ENCODE results near the gene CACNA1I.

CACNA1I gene

DNA sequence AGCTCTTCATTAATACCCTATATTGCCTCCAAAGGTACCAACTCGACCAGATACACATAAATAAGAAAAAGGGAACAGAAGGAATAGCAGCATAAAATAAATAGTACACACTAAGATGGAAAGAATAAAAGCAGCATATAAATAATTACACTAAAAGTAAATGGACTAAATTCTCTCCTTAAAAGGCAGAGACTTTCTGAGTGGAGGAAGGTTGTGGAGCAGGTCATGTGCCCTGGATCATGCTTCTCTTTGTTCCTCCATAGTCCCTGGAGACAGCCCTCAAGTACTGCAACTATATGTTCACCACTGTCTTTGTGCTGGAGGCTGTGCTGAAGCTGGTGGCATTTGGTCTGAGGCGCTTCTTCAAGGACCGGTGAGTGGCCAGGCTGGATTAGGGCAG is 101.4 kb downstream of the CACNA1I start:
- DNase-seq = no peak

DNA sequence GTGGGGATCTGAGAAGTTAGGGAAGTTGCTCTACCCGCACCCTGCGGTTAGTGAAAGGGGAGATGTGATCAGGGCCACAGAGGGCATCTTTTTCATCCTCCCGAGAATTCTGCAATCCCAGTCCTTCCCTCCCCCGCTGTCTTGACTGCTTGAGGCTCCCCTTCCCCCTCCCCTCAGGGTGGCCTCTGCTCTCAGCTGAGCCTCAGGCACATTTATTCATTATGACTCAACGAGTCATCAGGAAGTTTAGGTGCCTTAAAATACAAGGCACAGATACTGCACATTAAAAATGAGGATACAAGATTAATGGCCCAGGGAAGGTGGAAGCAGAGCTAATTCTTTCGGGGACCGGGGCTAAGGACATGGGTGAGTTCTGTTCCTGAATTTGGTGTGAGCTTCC is 104.0 kb downstream of the CACNA1I start:
- no peak for DNase-seq

DNA sequence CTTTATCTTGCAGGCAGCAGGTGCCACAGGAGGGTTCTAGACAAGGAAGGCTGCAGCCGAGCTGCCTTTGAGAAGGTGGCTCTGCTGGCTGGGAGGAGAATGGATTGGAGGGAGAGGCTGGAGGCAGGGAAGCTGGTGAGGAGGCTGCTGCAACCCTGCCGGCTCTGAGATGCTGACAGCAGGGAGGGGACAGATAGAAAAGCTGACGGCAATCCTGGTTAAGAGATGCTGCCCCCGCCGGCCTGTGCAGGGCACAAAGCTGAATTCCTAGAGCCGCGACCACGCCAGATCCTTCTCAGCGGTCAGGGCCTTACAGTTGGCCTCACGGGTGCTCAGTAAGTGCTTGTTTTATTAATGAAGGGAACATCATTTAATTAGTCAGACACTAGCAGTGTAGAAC is 105.4 kb downstream of the CACNA1I start:
- no peak for DNase-seq

- no peak for DNase-seq
Measured at GRCh38 chr22:39677967-39678366, 107.4 kb downstream of the CACNA1I start.

- DNase-seq = no peak
Measured at GRCh38 chr22:39678862-39679490, 108.4 kb downstream of the CACNA1I start.

DNA sequence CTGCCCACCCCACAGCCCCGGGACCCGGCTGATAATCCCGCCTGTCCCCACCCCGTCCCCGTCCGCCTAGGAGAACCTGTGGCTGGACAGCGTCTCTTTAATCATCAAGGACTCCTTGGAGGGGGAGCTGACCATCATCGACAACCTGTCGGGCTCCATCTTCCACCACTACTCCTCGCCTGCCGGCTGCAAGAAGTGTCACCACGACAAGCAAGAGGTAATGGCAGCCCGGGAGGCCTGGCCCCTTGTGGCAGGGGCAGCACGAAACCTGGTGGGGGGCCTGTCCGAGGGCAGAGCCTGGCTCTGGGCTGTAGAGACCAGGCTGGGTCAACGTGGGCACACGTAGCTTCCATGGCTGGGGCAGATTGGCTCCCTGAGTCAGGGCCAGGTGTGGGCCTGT is 109.1 kb downstream of the CACNA1I start:
- DNase-seq = no peak

GRCh38 chr22:39680486-39680885 is 109.9 kb downstream of the CACNA1I start:
- no peak for DNase-seq

GRCh38 chr22:39681038-39681861 is 110.7 kb downstream of the CACNA1I start:
- no peak for DNase-seq

- no peak for DNase-seq
Measured at GRCh38 chr22:39682994-39683393, 112.4 kb downstream of the CACNA1I start.

GRCh38 chr22:39683639-39684038 is 113.1 kb downstream of the CACNA1I start:
- no peak for DNase-seq

DNA sequence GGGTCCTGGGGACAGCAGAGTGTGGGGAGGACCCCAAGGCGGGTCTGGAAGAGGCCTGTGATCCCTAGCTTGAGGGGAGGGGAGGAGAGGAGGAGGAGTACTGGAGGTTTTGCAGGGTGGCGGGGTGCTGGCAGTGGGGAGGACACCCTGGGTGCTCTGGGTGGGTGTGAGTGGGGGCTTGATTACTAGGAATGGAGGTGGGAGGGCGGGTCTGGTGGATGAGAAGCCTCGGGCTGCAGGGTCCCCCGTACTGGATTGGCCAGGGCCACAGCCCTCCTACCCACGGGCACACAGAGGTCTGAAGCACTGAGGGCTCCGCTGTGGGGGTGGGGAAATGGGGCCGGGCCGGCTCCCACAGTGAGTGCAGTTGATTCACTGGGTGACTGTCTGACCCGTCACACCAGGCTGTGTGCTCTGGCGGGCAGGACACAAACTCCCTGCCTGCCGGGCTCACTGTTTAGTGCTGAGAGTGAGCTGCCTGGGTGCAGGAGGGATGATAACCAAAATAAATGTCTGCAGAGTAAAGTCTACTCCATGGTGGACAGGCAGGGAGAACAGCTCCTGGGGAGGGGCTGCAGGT is 114.2 kb downstream of the CACNA1I start:
- no peak for DNase-seq

GRCh38 chr22:39685336-39686177 is 115.0 kb downstream of the CACNA1I start:
- DNase-seq = no peak

DNA sequence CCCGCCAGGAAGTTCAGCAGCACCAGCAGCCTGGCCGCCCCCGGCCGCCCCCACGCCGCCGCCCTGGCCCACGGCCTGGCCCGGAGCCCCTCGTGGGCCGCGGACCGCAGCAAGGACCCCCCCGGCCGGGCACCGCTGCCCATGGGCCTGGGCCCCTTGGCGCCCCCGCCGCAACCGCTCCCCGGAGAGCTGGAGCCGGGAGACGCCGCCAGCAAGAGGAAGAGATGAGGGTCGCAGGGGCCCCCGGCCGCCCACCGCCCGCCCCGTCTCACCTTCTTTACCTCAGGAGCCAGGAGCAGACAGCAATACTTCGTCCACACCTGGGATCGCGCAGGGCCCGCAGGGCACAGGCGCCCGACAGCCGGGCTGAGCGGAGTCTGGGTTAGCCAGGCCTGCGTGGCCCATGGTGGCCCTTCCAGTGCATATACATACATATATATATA is 115.6 kb downstream of the CACNA1I start:
- no peak for DNase-seq

DNA sequence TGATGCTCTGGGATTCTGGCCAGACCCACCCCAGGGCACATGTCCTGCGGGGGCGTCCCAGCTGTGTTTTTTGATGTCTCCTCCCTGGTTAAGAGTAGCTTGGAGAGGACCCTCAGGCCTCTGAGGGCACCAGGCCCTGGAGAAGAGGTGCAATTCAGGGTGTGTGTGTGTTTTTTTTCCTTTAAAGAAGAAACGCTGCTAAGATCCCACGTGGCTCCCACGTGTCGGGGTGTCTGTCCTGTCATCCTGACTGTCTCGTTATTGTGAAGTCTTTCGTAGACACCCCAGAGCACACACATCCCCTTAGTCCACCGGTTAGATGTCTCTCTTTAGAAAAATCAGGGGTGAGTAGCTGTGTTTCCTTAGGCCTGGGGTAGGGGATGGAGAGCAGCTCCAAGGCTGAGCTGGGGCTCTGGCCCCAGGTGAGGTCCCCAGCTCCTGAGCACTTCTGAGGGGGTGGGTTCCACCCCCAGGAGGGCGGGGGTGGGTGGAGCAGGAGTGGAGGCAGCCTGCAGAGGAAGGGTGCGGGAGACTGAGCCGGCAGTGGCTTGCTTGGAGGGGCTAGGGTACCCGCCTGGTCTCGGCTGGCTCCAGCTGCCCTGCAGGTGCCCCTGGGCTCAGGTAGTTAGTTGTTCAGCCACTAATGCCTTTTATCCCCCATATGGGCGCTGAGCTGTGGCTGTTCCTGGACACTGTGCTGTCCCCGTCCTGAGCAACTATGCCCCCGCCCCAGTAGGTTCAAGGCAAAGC is 116.4 kb downstream of the CACNA1I start:
- no peak for DNase-seq

GRCh38 chr22:39688186-39688785 is 117.7 kb downstream of the CACNA1I start:
- no peak for DNase-seq

- DNase-seq = no peak
Measured at GRCh38 chr22:39689421-39689820, 118.9 kb downstream of the CACNA1I start.

GRCh38 chr22:39690881-39691605 is 120.5 kb downstream of the CACNA1I start:
- no peak for DNase-seq

- DNase-seq = no peak
Measured at GRCh38 chr22:39693943-39694500, 123.5 kb downstream of the CACNA1I start.

GRCh38 chr22:39697790-39698430 is 127.4 kb downstream of the CACNA1I start:
- no peak for DNase-seq

- no peak for DNase-seq
Measured at GRCh38 chr22:39699631-39700360, 129.2 kb downstream of the CACNA1I start.
